Bronchial epithelial cell (primary cell): ENCODE data around the gene ZBTB22. TPM values are rescaled to one million over a fixed set of nuclear protein-coding genes. Genes with fewer than 3 reads are reported as not detected.

Source experiments
- DNase-seq: peaks from one replicate; pipeline ENCODE4 v3.0.0-alpha.2; 2010; ENCODE audit warnings: low read depth
- FAIRE-seq: peaks from 2 replicates; lab custom pipeline; 2011; peaks lifted over from hg19 to GRCh38; lab: Jason Lieb, UNC
- H3K27me3 ChIP-seq: 2 replicates; pipeline ENCODE4 v1.5.1; 2011; ENCODE audit warnings: low read length; ENCODE audit not compliant: control insufficient read depth, insufficient read depth
- H3K36me3 ChIP-seq: 2 replicates; pipeline ENCODE4 v1.5.1; 2011; ENCODE audit warnings: low read length; ENCODE audit not compliant: control insufficient read depth, insufficient read depth
- H3K4me3 ChIP-seq: 2 replicates; pipeline ENCODE4 v1.5.1; 2011; ENCODE audit warnings: mild to moderate bottlenecking, low read depth, low read length, control low read depth
- CTCF ChIP-seq: IDR thresholded peaks from 2 replicates; pipeline ENCODE4 v1.5.1; 2011; ENCODE audit warnings: mild to moderate bottlenecking, moderate library complexity, low read length, control low read depth, inconsistent platforms; ENCODE audit not compliant: insufficient read depth, severe bottlenecking
- total RNA-seq: library from RNA; depleted of rRNA; stranded (reverse); fragments of >200 nt; gene quantifications from 2 replicates; pipeline ENCODE4 v1.2.1, GENCODE V29; 2014

ZBTB22 gene
- total RNA-seq, 1 donor from 2014 or later = 13.2 TPM

- H3K27me3 ChIP-seq = no peaks in the 10 kb centered on the region
- TF ChIP-seq CTCF = no peak
- DNase-seq = no peak
- H3K36me3 ChIP-seq = peaks cover 31% of the 10 kb centered on the region
- H3K4me3 ChIP-seq = peak overlapping the region; percentile 81
- FAIRE-seq = no peak
These were observed 43.3 kb downstream of the ZBTB22 start for GRCh38 chr6:33273924-33274902.

GRCh38 chr6:33273129-33273923, 44.2 kb downstream of the ZBTB22 start:
- peaks cover 35% of the 10 kb centered on the region for H3K36me3 ChIP-seq
- DNase-seq = no peak
- no peak for TF ChIP-seq CTCF
- no peaks in the 10 kb centered on the region for H3K27me3 ChIP-seq
- peak overlapping the region; percentile 81 for H3K4me3 ChIP-seq
- FAIRE-seq = no peak

DNA sequence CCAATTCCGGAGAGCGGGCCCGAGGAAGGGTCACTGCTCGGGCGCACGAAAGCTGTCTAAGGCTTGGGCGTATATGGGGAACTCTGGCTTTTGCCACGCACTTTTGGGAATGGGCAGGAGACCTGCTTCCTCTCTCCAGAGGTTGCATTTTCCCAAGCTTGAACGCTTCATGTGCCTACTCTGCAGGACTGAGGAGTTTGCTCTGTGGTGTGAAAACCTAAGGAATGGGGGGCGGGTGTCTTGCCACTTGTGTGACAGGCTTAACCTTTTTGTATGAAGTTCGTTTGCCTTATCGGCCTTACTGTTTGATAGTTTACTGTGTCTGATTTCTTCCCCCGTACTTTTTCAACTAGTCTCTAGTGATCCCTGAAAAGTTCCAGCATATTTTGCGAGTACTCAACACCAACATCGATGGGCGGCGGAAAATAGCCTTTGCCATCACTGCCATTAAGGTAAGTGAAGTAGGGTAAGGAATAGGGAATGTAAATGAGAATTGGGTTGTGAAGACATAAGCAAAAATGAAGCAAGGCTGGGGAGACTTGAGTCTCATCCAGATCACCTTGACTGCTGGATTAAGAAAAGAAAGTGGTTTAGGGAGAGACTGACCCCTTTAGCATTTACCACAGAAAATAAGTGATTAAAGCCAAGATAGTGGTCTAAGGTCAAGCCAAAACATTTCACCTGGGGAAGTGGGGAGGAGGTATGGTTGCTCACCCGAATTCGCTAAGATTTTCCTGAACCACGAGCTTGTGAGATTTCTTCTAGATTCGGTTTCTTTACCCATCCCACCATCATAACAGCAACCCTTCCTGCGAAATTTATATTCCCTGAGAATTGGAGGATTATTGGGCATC, 45.0 kb downstream of the ZBTB22 start:
- Histone ChIP-seq H3K4me3 (peak overlapping the region; percentile 81), H3K36me3 (peaks cover 40% of the 10 kb centered on the region), H3K27me3 (no peaks in the 10 kb centered on the region)
- DNase-seq = peak; percentile 10
- no peak for TF ChIP-seq CTCF
- no peak for FAIRE-seq

DNA sequence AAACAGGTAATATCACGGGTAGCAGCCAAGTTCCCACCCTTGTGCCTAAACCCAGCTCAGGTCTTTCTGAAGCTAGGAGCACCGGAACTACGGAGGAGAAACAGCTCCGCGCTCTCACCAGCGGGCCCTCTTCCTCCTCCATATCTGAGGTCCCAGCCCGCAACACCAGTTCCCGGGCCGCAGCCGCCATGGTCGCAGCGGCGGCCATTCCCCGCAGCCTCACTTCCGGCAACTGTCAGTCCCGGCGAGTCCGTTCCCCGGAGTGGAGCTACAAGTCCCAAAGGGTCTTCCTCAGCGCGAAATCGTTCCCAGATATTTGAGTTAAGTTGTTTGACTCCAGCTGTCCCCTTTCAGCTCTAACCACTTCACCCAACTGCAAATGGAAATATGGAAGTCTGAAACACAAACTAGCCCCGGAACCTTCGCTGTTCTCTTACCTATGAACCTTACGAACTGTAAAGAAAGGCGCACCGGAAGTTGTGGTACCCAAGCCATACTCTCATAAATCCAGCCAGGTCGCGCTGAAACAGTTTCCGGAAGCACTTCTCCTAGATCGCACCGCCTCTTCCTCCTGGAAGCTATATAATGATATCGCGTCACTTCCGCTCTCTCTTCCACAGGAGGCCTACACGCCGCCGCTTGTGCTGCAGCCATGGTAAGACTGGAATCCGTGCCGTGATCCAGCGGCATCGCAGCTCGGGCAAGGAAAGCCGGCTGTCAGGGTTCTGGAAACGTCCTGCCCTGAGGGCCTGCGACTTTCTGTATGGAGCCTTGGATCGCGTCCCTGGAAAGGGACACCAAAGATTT, 45.9 kb downstream of the ZBTB22 start, which contains the start of the genes RPS18 and VPS52:
TSS of gene RPS18 (plus strand) at position 608 of the 807 bp plus-strand sequence. CDS start at position 653, 45 bp downstream.
TSS of gene VPS52 (minus strand) at position 409 of the 807 bp plus-strand sequence. CDS start at position 208, 201 bp downstream.
- FAIRE-seq (peak; percentile 23), DNase-seq (peak; percentile 96)
- H3K4me3 ChIP-seq = peak within 1 kb of the TSS; percentile 81

More for the DNA sequence above, 45.9 kb downstream of the ZBTB22 start, which contains the start of the genes RPS18 and VPS52:
- Histone ChIP-seq H3K36me3 (peaks cover 42% of the 10 kb centered on the region), H3K27me3 (no peaks in the 10 kb centered on the region)
- TF ChIP-seq CTCF = no peak
